Subcutaneous adipose tissue (tissue), 4 donors: ENCODE measurements around the gene MROH9. TPM values are rescaled to one million over a fixed set of nuclear protein-coding genes. Genes with fewer than 3 reads are reported as not detected.

Experiments used
- total RNA-seq, 4 donors: library from RNA; depleted of rRNA; stranded (reverse); fragments of >200 nt; gene quantifications; one replicate each; pipeline ENCODE4 v1.1.0, GENCODE V29; 2016
- TF ChIP-seq, protein P1 (sequence below): fragments of 450-650 bp; IDR thresholded peaks from one replicate; pipeline ENCODE4 v1.5.1; 2016; ENCODE audit warnings: low read depth, mild to moderate bottlenecking, control low read depth, antibody characterized with exemption, moderate library complexity

The MROH9 gene
- total RNA-seq, 4 donors from 2014 or later, result not detected

DNA sequence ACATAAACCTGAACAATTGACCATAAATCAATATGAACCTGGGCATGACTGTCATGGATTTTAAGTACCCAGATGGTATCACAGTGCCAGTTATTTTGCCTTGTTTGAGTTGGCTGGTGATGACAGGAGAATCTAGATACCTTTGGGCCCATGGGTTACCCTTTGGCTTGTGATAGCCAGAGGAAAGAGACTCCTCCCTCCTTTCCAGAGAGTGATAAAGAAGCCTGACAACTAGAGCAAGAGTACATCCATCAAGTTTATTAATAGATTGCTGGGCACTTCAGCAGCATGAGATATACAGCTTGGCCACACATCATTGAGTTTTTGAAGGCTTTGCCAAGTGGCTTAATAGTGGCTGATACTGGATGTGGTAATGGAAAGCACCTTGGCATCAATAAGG, 148.8 kb downstream of the MROH9 start:
- TF ChIP-seq, protein P1, sequence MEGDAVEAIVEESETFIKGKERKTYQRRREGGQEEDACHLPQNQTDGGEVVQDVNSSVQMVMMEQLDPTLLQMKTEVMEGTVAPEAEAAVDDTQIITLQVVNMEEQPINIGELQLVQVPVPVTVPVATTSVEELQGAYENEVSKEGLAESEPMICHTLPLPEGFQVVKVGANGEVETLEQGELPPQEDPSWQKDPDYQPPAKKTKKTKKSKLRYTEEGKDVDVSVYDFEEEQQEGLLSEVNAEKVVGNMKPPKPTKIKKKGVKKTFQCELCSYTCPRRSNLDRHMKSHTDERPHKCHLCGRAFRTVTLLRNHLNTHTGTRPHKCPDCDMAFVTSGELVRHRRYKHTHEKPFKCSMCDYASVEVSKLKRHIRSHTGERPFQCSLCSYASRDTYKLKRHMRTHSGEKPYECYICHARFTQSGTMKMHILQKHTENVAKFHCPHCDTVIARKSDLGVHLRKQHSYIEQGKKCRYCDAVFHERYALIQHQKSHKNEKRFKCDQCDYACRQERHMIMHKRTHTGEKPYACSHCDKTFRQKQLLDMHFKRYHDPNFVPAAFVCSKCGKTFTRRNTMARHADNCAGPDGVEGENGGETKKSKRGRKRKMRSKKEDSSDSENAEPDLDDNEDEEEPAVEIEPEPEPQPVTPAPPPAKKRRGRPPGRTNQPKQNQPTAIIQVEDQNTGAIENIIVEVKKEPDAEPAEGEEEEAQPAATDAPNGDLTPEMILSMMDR, result no peak

DNA sequence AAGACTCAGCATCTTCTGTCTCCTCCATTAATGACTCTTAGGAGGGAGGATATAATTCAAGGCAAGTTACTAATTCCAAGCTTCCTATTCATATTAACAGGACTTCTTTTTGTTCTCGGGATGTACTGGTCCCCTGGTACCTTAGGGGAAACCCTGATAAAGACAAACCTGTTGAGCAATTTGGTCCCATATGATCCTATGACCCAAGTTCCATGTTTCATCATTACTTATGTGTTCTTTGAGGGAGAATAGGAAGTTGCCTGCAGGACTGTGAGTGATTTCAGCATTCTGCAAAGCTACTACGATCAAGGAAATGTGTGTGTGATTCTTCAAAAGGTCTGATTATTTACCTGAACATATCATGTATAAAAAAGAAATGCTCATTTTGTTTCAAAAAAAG, 149.5 kb downstream of the MROH9 start:
- TF ChIP-seq, protein P1, result no peak

DNA sequence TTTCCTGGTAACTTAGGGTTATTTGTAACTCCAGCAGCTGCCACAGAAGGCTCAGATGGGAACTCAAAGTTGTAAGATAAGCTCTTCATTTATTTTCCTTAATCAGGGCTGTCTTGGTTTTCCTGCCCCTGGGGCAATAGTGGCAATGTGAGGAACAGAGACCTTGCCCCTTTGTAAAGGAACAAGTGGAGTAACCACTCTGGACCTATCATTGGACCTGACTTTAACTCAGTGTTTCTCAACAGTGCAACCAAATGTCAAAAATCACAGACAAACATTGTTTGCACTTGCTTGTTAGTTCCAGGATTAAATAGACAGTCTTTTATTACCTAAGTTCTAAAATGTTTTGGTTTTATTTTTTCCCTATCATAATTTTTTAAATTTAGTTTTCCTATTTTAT, 152.6 kb downstream of the MROH9 start:
- TF ChIP-seq, protein P1, result no peak

DNA sequence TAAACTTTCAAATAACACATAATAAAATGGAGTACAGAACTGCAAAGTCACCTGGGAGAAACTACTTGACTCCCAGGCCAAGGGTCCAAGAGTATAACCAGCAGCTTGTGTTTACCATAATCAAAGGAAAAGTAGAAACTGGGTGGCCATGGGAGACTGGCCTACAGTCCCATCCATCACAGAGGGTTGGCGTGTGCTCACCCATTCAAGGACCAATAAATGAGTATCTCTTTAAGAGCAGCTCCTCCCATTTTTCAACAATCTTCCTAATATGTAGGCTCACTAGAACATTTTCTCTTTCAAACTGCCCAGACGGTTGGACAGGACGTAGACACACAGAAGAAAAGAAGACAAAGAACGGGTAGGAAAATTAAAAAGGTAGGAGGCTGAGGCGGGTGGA, 155.3 kb downstream of the MROH9 start, which contains the start of gene FMO3:
TSS of gene FMO3 (plus strand) at position 302 of the 400 bp plus-strand sequence. CDS start 1,754 bp downstream, outside the sequence.
- TF ChIP-seq, protein P1, result no peak

DNA sequence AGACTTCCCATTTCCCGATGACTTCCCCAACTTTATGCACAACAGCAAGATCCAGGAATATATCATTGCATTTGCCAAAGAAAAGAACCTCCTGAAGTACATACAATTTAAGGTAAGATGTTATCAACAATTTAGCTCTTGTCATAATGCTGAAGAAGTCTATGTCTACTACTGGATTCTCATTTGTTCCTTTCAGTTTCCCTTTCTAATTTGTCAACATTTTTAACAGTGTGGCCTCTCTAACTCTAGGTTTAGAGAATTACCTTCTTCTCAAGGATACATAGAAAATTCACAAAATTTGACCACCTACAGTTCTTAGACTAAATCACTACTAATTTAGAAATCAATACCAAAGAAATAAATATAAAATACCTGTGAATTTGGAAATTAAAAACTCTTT, 168.5 kb downstream of the MROH9 start:
- TF ChIP-seq, protein P1, result no peak

DNA sequence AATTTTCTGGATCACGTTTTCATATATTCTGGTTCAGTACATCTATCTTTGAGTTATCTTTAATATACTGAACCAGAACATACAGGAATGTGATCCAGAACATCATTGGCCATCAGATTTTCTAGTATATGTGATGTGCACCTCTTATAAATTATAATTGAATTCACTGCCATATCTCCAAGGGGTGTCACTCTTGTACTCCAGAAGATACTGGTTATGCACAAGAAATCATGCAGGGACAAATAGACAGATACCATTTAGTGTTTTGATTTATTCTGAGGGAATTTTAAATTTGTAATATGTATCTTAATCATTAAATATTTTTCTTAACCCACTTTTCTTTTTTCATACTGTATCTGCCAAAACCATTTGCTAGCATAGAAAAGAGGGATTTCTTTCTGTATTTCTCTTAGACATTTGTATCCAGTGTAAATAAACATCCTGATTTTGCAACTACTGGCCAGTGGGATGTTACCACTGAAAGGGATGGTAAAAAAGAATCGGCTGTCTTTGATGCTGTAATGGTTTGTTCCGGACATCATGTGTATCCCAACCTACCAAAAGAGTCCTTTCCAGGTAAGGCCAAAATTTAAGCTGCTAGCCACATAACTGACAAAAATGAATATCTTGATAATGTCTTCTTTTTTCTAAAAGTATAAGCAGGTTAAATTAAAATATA, 172.1 kb downstream of the MROH9 start:
- TF ChIP-seq, protein P1, result no peak

DNA sequence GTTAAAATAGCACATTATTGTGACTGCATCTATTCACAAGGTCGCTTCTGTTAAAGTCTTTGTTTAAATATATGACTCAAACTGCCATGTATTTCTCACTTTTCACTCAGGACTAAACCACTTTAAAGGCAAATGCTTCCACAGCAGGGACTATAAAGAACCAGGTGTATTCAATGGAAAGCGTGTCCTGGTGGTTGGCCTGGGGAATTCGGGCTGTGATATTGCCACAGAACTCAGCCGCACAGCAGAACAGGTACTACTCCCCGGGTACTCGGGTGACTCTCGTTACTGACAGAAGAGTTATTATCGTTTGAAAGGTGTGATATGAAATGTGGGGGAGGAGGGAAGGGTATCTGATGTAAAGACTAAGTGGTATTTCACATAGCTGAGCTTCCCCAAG, 172.6 kb downstream of the MROH9 start:
- TF ChIP-seq, protein P1, result no peak
